ENCODE results near the gene SYTL2. TPM values are rescaled to one million over a fixed set of nuclear protein-coding genes. Genes with fewer than 3 reads are reported as not detected.
"Not testable (repeated sequence)": the region's sequence is repeated elsewhere in the genome, so short reads cannot be mapped to it uniquely, and the experiment has no call there.

Gene SYTL2
- total RNA-seq, 4 donors from 2014 or later: 21.9 to 71.2 (median 28.8) TPM

- Histone ChIP-seq H3K4me1 (no peaks in the 10 kb centered on the region), H3K27ac (no peak overlapping the region)
Measured at GRCh38 chr11:85847436-85847835, 36.5 kb upstream of the SYTL2 start.

GRCh38 chr11:85845124-85845631 lies 34.2 kb upstream of the SYTL2 start:
- DNase-seq (ENCODE audit: low spot score in 2 of 2): no peak
- no peak for TF ChIP-seq CTCF (IDR thresholded peaks at IDR 0.05)
- no peaks in the 10 kb centered on the region for H3K27me3 ChIP-seq
- H3K27ac ChIP-seq: no peak overlapping the region
- no peak overlapping the region for H3K4me3 ChIP-seq
- WGBS, 2 donors: 96 to 97% methylated on average over 1 of the region's 1 CpG
- peaks cover 0 to 6% (median 0%) of the 10 kb centered on the region in 4 donors for H3K9me3 ChIP-seq
- H3K36me3 ChIP-seq: no peaks in the 10 kb centered on the region
- H3K4me1 ChIP-seq: no peaks in the 10 kb centered on the region

More at GRCh38 chr11:85847436-85847835, 36.5 kb upstream of the SYTL2 start:
- Histone ChIP-seq H3K27me3 (no peaks in the 10 kb centered on the region), H3K36me3 (no peaks in the 10 kb centered on the region), H3K9me3 (peaks cover 0 to 6% (median 0%) of the 10 kb centered on the region in 4 donors), H3K4me3 (no peak overlapping the region)
- no peak for DNase-seq (ENCODE audit: low spot score in 2 of 2)
- TF ChIP-seq EP300 (IDR thresholded peaks at IDR 0.05) (no peak), CTCF (IDR thresholded peaks at IDR 0.05) (no peak), POLR2A (IDR thresholded peaks at IDR 0.05) (no peak)

GRCh38 chr11:85844439-85845123 lies 33.6 kb upstream of the SYTL2 start:
- DNase-seq (ENCODE audit: low spot score in 2 of 2): no peak
- no peak overlapping the region for H3K27ac ChIP-seq
- no peaks in the 10 kb centered on the region for H3K27me3 ChIP-seq
- peaks cover 0 to 6% (median 0%) of the 10 kb centered on the region in 4 donors for H3K9me3 ChIP-seq
- TF ChIP-seq EP300 (IDR thresholded peaks at IDR 0.05) (no peak), CTCF (IDR thresholded peaks at IDR 0.05) (no peak), POLR2A (IDR thresholded peaks at IDR 0.05) (no peak)
- 60 to 61% methylated on average over 2 of the region's 2 CpGs for WGBS, 2 donors
- H3K4me3 ChIP-seq: no peak overlapping the region
- H3K36me3 ChIP-seq: no peaks in the 10 kb centered on the region
- no peaks in the 10 kb centered on the region for H3K4me1 ChIP-seq

- WGBS, 2 donors: 89 to 95% methylated on average over 3 of the region's 3 CpGs
- H3K4me3 ChIP-seq: no peak overlapping the region
- H3K27me3 ChIP-seq: no peaks in the 10 kb centered on the region
- TF ChIP-seq EP300 (IDR thresholded peaks at IDR 0.05) (no peak), POLR2A (IDR thresholded peaks at IDR 0.05) (no peak), CTCF (IDR thresholded peaks at IDR 0.05) (no peak)
- peaks cover 0 to 6% (median 0%) of the 10 kb centered on the region in 4 donors for H3K9me3 ChIP-seq
- H3K36me3 ChIP-seq: no peaks in the 10 kb centered on the region
- H3K27ac ChIP-seq: no peak overlapping the region
- DNase-seq (ENCODE audit: low spot score in 2 of 2): no peak
- H3K4me1 ChIP-seq: no peaks in the 10 kb centered on the region
Measured at GRCh38 chr11:85843929-85844328, 33.0 kb upstream of the SYTL2 start.

GRCh38 chr11:85840932-85841331 lies 30.0 kb upstream of the SYTL2 start:
- H3K4me3 ChIP-seq; H3K27me3 ChIP-seq; H3K36me3 ChIP-seq; H3K4me1 ChIP-seq; H3K27ac ChIP-seq; DNase-seq (ENCODE audit: low spot score in 2 of 2); H3K9me3 ChIP-seq: not testable (repeated sequence)

Data from tibial nerve (tissue), 4 donors.